IPS DF 4.7 (cell line): ENCODE data around the gene SMPX.

Experiments used
- DNase-seq: peaks from one replicate; pipeline ENCODE4 v3.0.0-alpha.2; 2013; ENCODE audit warnings: low spot score; ENCODE audit errors: extremely low read depth

SMPX gene

GRCh38 chrX:21744721-21745120 lies 13.2 kb downstream of the SMPX start:
- DNase-seq = no peak

GRCh38 chrX:21744060-21744459 lies 13.9 kb downstream of the SMPX start:
- DNase-seq = no peak

GRCh38 chrX:21741869-21742701 lies 15.8 kb downstream of the SMPX start:
- DNase-seq = no peak

GRCh38 chrX:21741364-21741763 lies 16.6 kb downstream of the SMPX start:
- DNase-seq = no peak

GRCh38 chrX:21740329-21741274 lies 17.3 kb downstream of the SMPX start:
- DNase-seq = no peak

GRCh38 chrX:21738950-21739287 lies 19.0 kb downstream of the SMPX start:
- DNase-seq = no peak

- DNase-seq = peak; percentile 44
These were observed 19.5 kb downstream of the SMPX start for GRCh38 chrX:21738210-21738949.

- DNase-seq = no peak
These were observed 22.2 kb downstream of the SMPX start for GRCh38 chrX:21735768-21736127.

GRCh38 chrX:21735038-21735767 lies 22.7 kb downstream of the SMPX start:
- no peak for DNase-seq

- no peak for DNase-seq
These were observed 23.7 kb downstream of the SMPX start for GRCh38 chrX:21734175-21734574.

GRCh38 chrX:21733705-21734104 lies 24.2 kb downstream of the SMPX start:
- DNase-seq = no peak

- DNase-seq = no peak
These were observed 27.9 kb downstream of the SMPX start for GRCh38 chrX:21730026-21730425.

- DNase-seq = no peak
These were observed 29.5 kb downstream of the SMPX start for GRCh38 chrX:21728276-21728968.

GRCh38 chrX:21725916-21726315 lies 32.0 kb downstream of the SMPX start:
- DNase-seq = no peak

GRCh38 chrX:21725496-21725895 lies 32.4 kb downstream of the SMPX start:
- DNase-seq = no peak

- DNase-seq = no peak
These were observed 34.1 kb downstream of the SMPX start for GRCh38 chrX:21723814-21724213.

GRCh38 chrX:21723084-21723483 lies 34.8 kb downstream of the SMPX start:
- DNase-seq = no peak

- no peak for DNase-seq
These were observed 36.7 kb downstream of the SMPX start for GRCh38 chrX:21721195-21721594.

GRCh38 chrX:21718575-21718974 lies 39.3 kb downstream of the SMPX start:
- no peak for DNase-seq

- no peak for DNase-seq
These were observed 40.1 kb downstream of the SMPX start for GRCh38 chrX:21717802-21718201.

GRCh38 chrX:21715825-21716224 lies 42.1 kb downstream of the SMPX start:
- no peak for DNase-seq
